Mucosa of stomach (tissue), 1 donor: ENCODE results near the gene HERC2.
"Not testable (repeated sequence)": the region's sequence is repeated elsewhere in the genome, so short reads cannot be mapped to it uniquely, and the experiment has no call there.

Experiments
- H3K27me3 ChIP-seq: one replicate; pipeline ENCODE4 v1.7.0; 2013; ENCODE audit warnings: mild to moderate bottlenecking, low read length; ENCODE audit not compliant: control insufficient read depth, insufficient read depth
- H3K36me3 ChIP-seq: one replicate; pipeline ENCODE4 v1.7.0; 2013; ENCODE audit warnings: low read length; ENCODE audit not compliant: control insufficient read depth, insufficient read depth
- H3K4me1 ChIP-seq: one replicate; pipeline ENCODE4 v1.7.0; 2013; ENCODE audit warnings: mild to moderate bottlenecking, low read length; ENCODE audit not compliant: control insufficient read depth, insufficient read depth
- H3K4me3 ChIP-seq: one replicate; pipeline ENCODE4 v1.7.0; 2013; ENCODE audit warnings: low read length
- H3K9ac ChIP-seq: one replicate; pipeline ENCODE4 v1.7.0; 2013; ENCODE audit warnings: mild to moderate bottlenecking, low read length, moderate library complexity
- H3K9me3 ChIP-seq: one replicate; pipeline ENCODE4 v1.7.0; 2013; ENCODE audit warnings: mild to moderate bottlenecking, low read length, moderate library complexity; ENCODE audit not compliant: control insufficient read depth
- donor health status: Pancreatic carcinoma.

HERC2 gene

GRCh38 chr15:28243901-28244300 lies 78.1 kb downstream of the HERC2 start:
- H3K4me1 ChIP-seq = no peaks in the 10 kb centered on the region
- no peak overlapping the region for H3K4me3 ChIP-seq
- peaks cover 6% of the 10 kb centered on the region for H3K36me3 ChIP-seq
- H3K9ac ChIP-seq = no peak overlapping the region
- H3K9me3 ChIP-seq = no peaks in the 10 kb centered on the region
- H3K27me3 ChIP-seq = no peaks in the 10 kb centered on the region

GRCh38 chr15:28243399-28243798 lies 78.6 kb downstream of the HERC2 start:
- H3K9ac ChIP-seq = no peak overlapping the region
- peaks cover 6% of the 10 kb centered on the region for H3K36me3 ChIP-seq

GRCh38 chr15:28238296-28238695 lies 83.7 kb downstream of the HERC2 start:
- not testable (repeated sequence) for H3K9me3 ChIP-seq, H3K27me3 ChIP-seq, H3K36me3 ChIP-seq, H3K4me3 ChIP-seq, H3K4me1 ChIP-seq, H3K9ac ChIP-seq

More at GRCh38 chr15:28243399-28243798, 78.6 kb downstream of the HERC2 start:
- no peaks in the 10 kb centered on the region for H3K4me1 ChIP-seq
- no peaks in the 10 kb centered on the region for H3K9me3 ChIP-seq
- no peak overlapping the region for H3K4me3 ChIP-seq
- H3K27me3 ChIP-seq = no peaks in the 10 kb centered on the region

- H3K9ac ChIP-seq, H3K4me1 ChIP-seq, H3K27me3 ChIP-seq, H3K4me3 ChIP-seq, H3K9me3 ChIP-seq, H3K36me3 ChIP-seq: not testable (repeated sequence)
These were observed 90.2 kb downstream of the HERC2 start for GRCh38 chr15:28231743-28232142.

GRCh38 chr15:28231336-28231735 lies 90.6 kb downstream of the HERC2 start:
- not testable (repeated sequence) for H3K36me3 ChIP-seq, H3K27me3 ChIP-seq, H3K4me3 ChIP-seq, H3K9ac ChIP-seq, H3K4me1 ChIP-seq, H3K9me3 ChIP-seq

GRCh38 chr15:28228990-28229640 lies 92.9 kb downstream of the HERC2 start:
- not testable (repeated sequence) for H3K36me3 ChIP-seq, H3K27me3 ChIP-seq, H3K9me3 ChIP-seq, H3K9ac ChIP-seq, H3K4me3 ChIP-seq, H3K4me1 ChIP-seq

GRCh38 chr15:28228096-28228495 lies 93.9 kb downstream of the HERC2 start:
- no peaks in the 10 kb centered on the region for H3K36me3 ChIP-seq
- H3K9me3 ChIP-seq = no peaks in the 10 kb centered on the region
- H3K4me3 ChIP-seq = no peak overlapping the region
- no peaks in the 10 kb centered on the region for H3K4me1 ChIP-seq
- H3K9ac ChIP-seq = no peak overlapping the region
- no peaks in the 10 kb centered on the region for H3K27me3 ChIP-seq

- H3K4me3 ChIP-seq, H3K9me3 ChIP-seq, H3K36me3 ChIP-seq, H3K4me1 ChIP-seq, H3K27me3 ChIP-seq, H3K9ac ChIP-seq: not testable (repeated sequence)
These were observed 94.7 kb downstream of the HERC2 start for GRCh38 chr15:28227303-28227702.

GRCh38 chr15:28222612-28223011 lies 99.4 kb downstream of the HERC2 start:
- H3K4me3 ChIP-seq, H3K9me3 ChIP-seq, H3K27me3 ChIP-seq, H3K9ac ChIP-seq, H3K36me3 ChIP-seq, H3K4me1 ChIP-seq: not testable (repeated sequence)

- H3K4me1 ChIP-seq, H3K9ac ChIP-seq, H3K27me3 ChIP-seq, H3K9me3 ChIP-seq, H3K4me3 ChIP-seq, H3K36me3 ChIP-seq: not testable (repeated sequence)
These were observed 100.3 kb downstream of the HERC2 start for GRCh38 chr15:28221696-28222095.

GRCh38 chr15:28219116-28219515 lies 102.9 kb downstream of the HERC2 start:
- Histone ChIP-seq H3K4me1 (no peaks in the 10 kb centered on the region), H3K36me3 (no peaks in the 10 kb centered on the region)

GRCh38 chr15:28216946-28217546 lies 104.9 kb downstream of the HERC2 start:
- H3K27me3 ChIP-seq, H3K36me3 ChIP-seq, H3K9ac ChIP-seq, H3K9me3 ChIP-seq, H3K4me1 ChIP-seq, H3K4me3 ChIP-seq: not testable (repeated sequence)

More at GRCh38 chr15:28219116-28219515, 102.9 kb downstream of the HERC2 start:
- Histone ChIP-seq H3K9ac (no peak overlapping the region), H3K4me3 (no peak overlapping the region), H3K27me3 (no peaks in the 10 kb centered on the region), H3K9me3 (no peaks in the 10 kb centered on the region)

GRCh38 chr15:28215521-28215920 lies 106.5 kb downstream of the HERC2 start:
- not testable (repeated sequence) for H3K9ac ChIP-seq, H3K36me3 ChIP-seq, H3K9me3 ChIP-seq, H3K27me3 ChIP-seq, H3K4me3 ChIP-seq, H3K4me1 ChIP-seq
